H54 (cell line): Measurements from ENCODE around the gene TNNC2.
"Not testable (repeated sequence)": the region's sequence is repeated elsewhere in the genome, so short reads cannot be mapped to it uniquely, and the experiment has no call there.

Experiments used
- DNase-seq: peaks from one replicate; pipeline ENCODE4 v3.0.0; 2011; ENCODE audit warnings: low spot score, mixed read lengths; ENCODE audit not compliant: insufficient read length
- FAIRE-seq: peaks from 3 replicates; lab custom pipeline; 2011; peaks lifted over from hg19 to GRCh38; lab: Jason Lieb, UNC
- POLR2A ChIP-seq: IDR thresholded peaks from 2 replicates; pipeline ENCODE4 v1.6.1; 2011; ENCODE audit warnings: low read depth, mild to moderate bottlenecking, low read length

The TNNC2 gene

DNA sequence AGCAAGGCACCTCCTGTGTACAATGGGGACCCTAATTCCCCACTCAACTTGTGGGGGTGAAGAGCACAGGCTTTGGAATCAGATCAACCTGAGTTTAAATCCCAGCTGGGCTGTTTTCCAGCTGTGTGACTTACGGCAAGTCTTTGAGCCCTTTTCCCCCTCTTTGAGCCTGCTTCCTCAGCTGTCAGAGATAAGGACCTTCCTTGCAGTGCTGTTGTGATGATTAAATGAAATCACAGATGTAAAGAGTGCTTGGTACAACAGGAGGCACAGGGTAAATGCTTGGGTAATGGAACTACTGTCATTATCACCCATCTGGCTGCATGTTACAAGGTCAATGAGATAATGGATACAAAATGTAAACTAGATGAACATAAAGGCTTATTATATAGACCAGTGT lies 9.7 kb upstream of the TNNC2 start:
- FAIRE-seq (no peak), DNase-seq (no peak)
- TF ChIP-seq POLR2A, result no peak

GRCh38 chr20:45835825-45836224 lies 8.7 kb upstream of the TNNC2 start:
- DNase-seq, result peak; percentile 69
- no peak for FAIRE-seq
- no peak for TF ChIP-seq POLR2A

GRCh38 chr20:45835329-45835765 lies 8.2 kb upstream of the TNNC2 start:
- FAIRE-seq (no peak), DNase-seq (no peak)
- TF ChIP-seq POLR2A, result no peak

GRCh38 chr20:45834797-45835161 lies 7.7 kb upstream of the TNNC2 start:
- no peak for TF ChIP-seq POLR2A
- DNase-seq (no peak), FAIRE-seq (no peak)

- no peak for FAIRE-seq
Observed at GRCh38 chr20:45833883-45834796, 7.0 kb upstream of the TNNC2 start.

GRCh38 chr20:45833030-45833882 lies 6.1 kb upstream of the TNNC2 start, which contains the start of gene SNX21:
SNX21 (plus strand) TSS chr20:45833799; CDS start chr20:45833920, 121 bp downstream.
- DNase-seq (peak; percentile 83), FAIRE-seq (no peak)
- TF ChIP-seq POLR2A, result peak; percentile 57

More at GRCh38 chr20:45833883-45834796, 7.0 kb upstream of the TNNC2 start:
- peak; percentile 76 for DNase-seq
- peak; percentile 53; the same call in 1 of the 2 replicates for TF ChIP-seq POLR2A

- FAIRE-seq (no peak), DNase-seq (no peak)
- no peak for TF ChIP-seq POLR2A
Observed at GRCh38 chr20:45832619-45833018, 5.5 kb upstream of the TNNC2 start.

DNA sequence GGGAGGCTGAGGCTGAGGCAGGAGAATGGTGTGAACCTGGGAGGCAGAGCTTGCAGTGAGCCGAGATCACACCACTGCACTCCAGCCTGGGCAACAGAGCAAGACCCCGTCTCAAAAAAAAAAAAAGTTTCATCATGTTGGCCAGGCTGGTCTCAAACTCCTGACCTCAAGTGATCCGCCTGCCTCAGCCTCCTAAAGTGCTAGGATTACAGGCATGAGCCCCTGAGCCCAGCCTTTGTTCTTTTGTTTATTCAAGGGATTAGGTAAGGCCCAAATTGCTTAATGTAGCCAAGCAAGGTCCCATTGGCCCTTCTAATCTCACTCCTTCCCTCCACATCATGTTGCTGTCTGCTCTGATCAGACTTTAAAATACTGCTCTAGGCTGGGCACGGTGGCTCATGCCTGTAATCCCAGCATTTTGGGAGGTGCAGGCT lies 2.6 kb upstream of the TNNC2 start:
- FAIRE-seq, DNase-seq: not testable (repeated sequence)

DNA sequence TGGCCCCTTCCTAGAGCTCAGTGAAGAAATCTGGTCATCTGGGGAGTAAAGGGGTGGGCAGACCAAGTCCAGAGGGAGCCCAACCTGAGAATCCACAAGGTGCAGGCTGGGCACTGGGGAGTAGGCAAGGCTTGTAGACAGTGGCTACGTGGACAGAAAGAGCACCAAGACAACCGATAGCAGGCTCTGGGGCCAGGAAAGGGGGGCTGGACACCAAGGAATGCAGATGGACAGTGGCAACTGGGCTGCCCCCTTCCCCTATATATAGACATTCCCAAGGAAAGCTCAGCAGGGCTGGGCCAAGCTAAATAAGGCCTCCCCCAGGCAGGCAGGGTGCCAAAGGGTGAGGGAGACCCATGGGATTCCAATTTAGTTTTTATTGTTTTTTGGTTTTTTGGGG lies 1.5 kb upstream of the TNNC2 start:
- DNase-seq (no peak), FAIRE-seq (no peak)
- TF ChIP-seq POLR2A, result no peak

GRCh38 chr20:45827712-45828111 lies 600 bp upstream of the TNNC2 start:
- no peak for FAIRE-seq
- no peak for DNase-seq
- no peak for TF ChIP-seq POLR2A

- TF ChIP-seq POLR2A, result no peak
- FAIRE-seq (no peak), DNase-seq (no peak)
Observed at GRCh38 chr20:45826381-45827019, 612 bp downstream of the TNNC2 start.

DNA sequence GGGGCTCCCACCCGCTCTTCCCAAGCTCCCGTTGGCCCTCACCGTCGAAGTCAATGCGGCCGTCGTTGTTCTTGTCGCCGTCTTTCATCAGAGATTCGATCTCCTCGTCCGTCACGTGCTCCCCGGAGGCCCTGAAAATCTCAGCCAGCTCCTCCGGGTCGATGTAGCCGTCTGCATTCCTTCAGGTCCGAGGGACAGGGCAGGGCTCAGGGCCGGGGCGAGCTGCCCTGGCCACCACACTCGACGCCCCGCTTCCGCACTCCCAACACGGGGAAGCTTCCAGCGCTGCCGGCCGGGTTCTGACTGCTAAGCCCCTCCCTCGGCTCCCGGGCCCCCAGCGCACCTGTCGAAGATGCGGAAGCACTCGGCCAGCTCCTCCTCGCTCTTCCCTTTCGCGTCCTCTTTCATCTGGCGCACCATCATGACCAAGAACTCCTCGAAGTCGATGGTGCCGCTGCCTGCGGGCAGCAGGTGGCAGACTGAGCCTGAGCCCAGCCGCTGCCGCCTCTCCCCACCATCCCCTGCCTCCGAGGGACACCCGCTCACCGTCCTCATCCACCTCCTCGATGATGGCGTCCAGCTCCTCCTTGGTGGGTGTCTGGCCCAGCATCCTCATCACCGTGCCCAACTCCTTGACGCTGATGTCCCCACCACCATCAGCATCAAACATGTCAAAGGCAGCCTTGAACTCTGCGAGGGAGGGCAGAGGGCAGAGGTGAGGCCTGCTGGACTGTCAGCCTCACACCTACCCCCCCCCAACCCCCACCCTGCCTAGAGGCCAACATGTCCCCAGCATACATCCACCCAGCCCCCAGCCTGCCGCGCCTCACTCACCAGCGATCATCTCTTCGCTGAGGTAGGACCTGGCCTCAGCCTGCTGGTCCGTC lies 2.9 kb downstream of the TNNC2 start:
- DNase-seq (no peak), FAIRE-seq (no peak)
- no peak for TF ChIP-seq POLR2A

GRCh38 chr20:45822857-45823256 lies 4.3 kb downstream of the TNNC2 start:
- no peak for TF ChIP-seq POLR2A
- FAIRE-seq, result no peak

More at GRCh38 chr20:45822857-45823256, 4.3 kb downstream of the TNNC2 start:
- no peak for DNase-seq
